OCI-LY1 (cell line): ENCODE measurements around the gene MGME1.

Experiments used
- H2AFZ ChIP-seq: fragments of 200-600 bp; sonication (generic), shearing (Covaris generic); 2 replicates; pipeline ENCODE4 v1.6.0; 2014; ENCODE audit warnings: antibody characterized with exemption, mild to moderate bottlenecking, low read length
- H3F3A ChIP-seq: fragments of 200-600 bp; sonication (generic), shearing (Covaris generic); 2 replicates; pipeline ENCODE4 v1.6.0; 2014; ENCODE audit warnings: mild to moderate bottlenecking, antibody characterized with exemption, low read length, moderate library complexity; ENCODE audit not compliant: insufficient read depth
- H3K27ac ChIP-seq: fragments of 200-600 bp; sonication (generic); 2 replicates; pipeline ENCODE4 v1.5.1; 2014; ENCODE audit warnings: low read length, mixed run types, mild to moderate bottlenecking, low read depth; ENCODE audit not compliant: poor library complexity, severe bottlenecking
- H3K27me3 ChIP-seq: fragments of 200-600 bp; sonication (generic); 2 replicates; pipeline ENCODE4 v1.6.0; 2014; ENCODE audit warnings: antibody characterized with exemption, mild to moderate bottlenecking, low read length, moderate library complexity; ENCODE audit not compliant: insufficient read depth
- H3K36me3 ChIP-seq: fragments of 200-600 bp; sonication (generic); 2 replicates; pipeline ENCODE4 v1.6.1; 2014; ENCODE audit warnings: mild to moderate bottlenecking, antibody characterized with exemption, low read length, moderate library complexity, mixed read lengths; ENCODE audit not compliant: insufficient read depth
- H3K4me1 ChIP-seq: fragments of 200-600 bp; sonication (generic); 2 replicates; pipeline ENCODE4 v1.5.1; 2014; ENCODE audit warnings: mild to moderate bottlenecking, low read length, moderate library complexity; ENCODE audit not compliant: insufficient read depth, severe bottlenecking
- H3K4me2 ChIP-seq: fragments of 200-600 bp; sonication (generic), shearing (Covaris generic); 2 replicates; pipeline ENCODE4 v1.6.1; 2014; ENCODE audit warnings: low read length
- H3K4me3 ChIP-seq: fragments of 200-600 bp; sonication (generic); 2 replicates; pipeline ENCODE4 v1.5.1; 2014; ENCODE audit warnings: low read length, low read depth, mild to moderate bottlenecking, mixed read lengths; ENCODE audit not compliant: poor library complexity, severe bottlenecking
- H3K79me2 ChIP-seq: fragments of 200-600 bp; shearing (Covaris generic); 2 replicates; pipeline ENCODE4 v1.6.1; 2016; ENCODE audit warnings: mixed run types, low read length, mixed read lengths; ENCODE audit not compliant: insufficient read depth
- H3K9ac ChIP-seq: fragments of 200-600 bp; sonication (generic), shearing (Covaris generic); 2 replicates; pipeline ENCODE4 v1.6.1; 2014; ENCODE audit warnings: mild to moderate bottlenecking, low read length, mixed read lengths
- H3K9me2 ChIP-seq: fragments of 200-600 bp; sonication (generic), shearing (Covaris generic); 2 replicates; pipeline ENCODE4 v1.6.1; 2014; ENCODE audit warnings: low read depth, mild to moderate bottlenecking, low read length, mixed read lengths
- H3K9me3 ChIP-seq: fragments of 200-600 bp; shearing (Covaris generic); 2 replicates; pipeline ENCODE4 v1.6.1; 2014; ENCODE audit warnings: low read length, mixed read lengths
- H4K20me1 ChIP-seq: fragments of 200-600 bp; sonication (generic), shearing (Covaris generic); 2 replicates; pipeline ENCODE4 v1.6.0; 2016; ENCODE audit warnings: mild to moderate bottlenecking, low read length; ENCODE audit not compliant: insufficient read depth
- CTCF ChIP-seq: fragments of 200-600 bp; sonication (generic), shearing (Covaris generic); IDR thresholded peaks from 2 replicates; pipeline ENCODE4 v1.5.1; 2017; ENCODE audit warnings: mild to moderate bottlenecking, antibody characterized with exemption, low read length, moderate library complexity, mixed read lengths
- EZH2 ChIP-seq: fragments of 200-600 bp; sonication (generic), shearing (Covaris generic); IDR thresholded peaks from 2 replicates; pipeline ENCODE4 v1.8.0; 2017; ENCODE audit warnings: borderline replicate concordance, mixed run types, mild to moderate bottlenecking, antibody characterized with exemption, low read length, moderate library complexity, mixed read lengths

The MGME1 gene

GRCh38 chr20:17969884-17970409 is 1.1 kb downstream of the MGME1 start:
- peak overlapping the region; percentile 98 for H3K4me3 ChIP-seq
- no peaks in the 10 kb centered on the region for H3K27me3 ChIP-seq
- peak overlapping the region; percentile 98 for H3K27ac ChIP-seq
- 0 out of 2 replicates have a peak, but pooled peaks cover 3% of the 10 kb centered on the region for H3F3A ChIP-seq
- peaks cover 57% of the 10 kb centered on the region for H3K36me3 ChIP-seq
- peak overlapping the region; percentile 100 for H3K9ac ChIP-seq
- peaks cover 91% of the 10 kb centered on the region for H3K79me2 ChIP-seq
- H3K4me1 ChIP-seq: peaks cover 54% of the 10 kb centered on the region
- H3K4me2 ChIP-seq: peak overlapping the region; percentile 81
- H4K20me1 ChIP-seq: no peaks in the 10 kb centered on the region
- H3K9me3 ChIP-seq: no peaks in the 10 kb centered on the region
- H3K9me2 ChIP-seq: no peaks in the 10 kb centered on the region
- TF ChIP-seq CTCF (no peak), EZH2 (no peak)
- H2AFZ ChIP-seq: no peak overlapping the region

GRCh38 chr20:17971300-17972013 is 2.6 kb downstream of the MGME1 start:
- H2AFZ ChIP-seq: no peak overlapping the region
- H3K4me2 ChIP-seq: peak overlapping the region; percentile 81
- H3K79me2 ChIP-seq: peaks cover 78% of the 10 kb centered on the region
- H3K4me1 ChIP-seq: peaks cover 41% of the 10 kb centered on the region
- TF ChIP-seq EZH2: no peak
- TF ChIP-seq CTCF: no peak
- H3K9ac ChIP-seq: peak overlapping the region; percentile 100
- peaks cover 55% of the 10 kb centered on the region for H3K36me3 ChIP-seq
- H3F3A ChIP-seq: 0 out of 2 replicates have a peak, but pooled peaks cover 3% of the 10 kb centered on the region
- no peaks in the 10 kb centered on the region for H3K27me3 ChIP-seq
- peak overlapping the region; percentile 98 for H3K4me3 ChIP-seq
- H3K9me2 ChIP-seq: no peaks in the 10 kb centered on the region
- no peaks in the 10 kb centered on the region for H3K9me3 ChIP-seq
- no peaks in the 10 kb centered on the region for H4K20me1 ChIP-seq
- H3K27ac ChIP-seq: peak overlapping the region; percentile 98

GRCh38 chr20:17972121-17972520 is 3.3 kb downstream of the MGME1 start:
- no peaks in the 10 kb centered on the region for H3K9me3 ChIP-seq
- H3K4me2 ChIP-seq: peak overlapping the region; percentile 81
- H3K79me2 ChIP-seq: peaks cover 71% of the 10 kb centered on the region
- H3K9ac ChIP-seq: peak overlapping the region; percentile 100
- H3K36me3 ChIP-seq: peaks cover 55% of the 10 kb centered on the region
- H2AFZ ChIP-seq: no peak overlapping the region
- peaks cover 38% of the 10 kb centered on the region for H3K4me1 ChIP-seq
- H3K9me2 ChIP-seq: no peaks in the 10 kb centered on the region
- TF ChIP-seq CTCF (no peak), EZH2 (no peak)
- no peaks in the 10 kb centered on the region for H3K27me3 ChIP-seq
- H3K4me3 ChIP-seq: peak overlapping the region; percentile 98
- 0 out of 2 replicates have a peak, but pooled peaks cover 3% of the 10 kb centered on the region for H3F3A ChIP-seq
- no peaks in the 10 kb centered on the region for H4K20me1 ChIP-seq
- H3K27ac ChIP-seq: peak overlapping the region; percentile 98
